GM11168 (cell line): Measurements from ENCODE around the gene NUTM2D.
"Not testable (repeated sequence)": the region's sequence is repeated elsewhere in the genome, so short reads cannot be mapped to it uniquely, and the experiment has no call there.

Experiments used
- in situ Hi-C: fragments of 300-500 bp; cut with MboI; formaldehyde crosslinking; loops from one replicate; pipeline ENCODE4 v1.12.0; 2022; ENCODE audit warnings: low sequenced_read_pairs; ENCODE audit not compliant: unreplicated experiment

Gene NUTM2D, protein sequence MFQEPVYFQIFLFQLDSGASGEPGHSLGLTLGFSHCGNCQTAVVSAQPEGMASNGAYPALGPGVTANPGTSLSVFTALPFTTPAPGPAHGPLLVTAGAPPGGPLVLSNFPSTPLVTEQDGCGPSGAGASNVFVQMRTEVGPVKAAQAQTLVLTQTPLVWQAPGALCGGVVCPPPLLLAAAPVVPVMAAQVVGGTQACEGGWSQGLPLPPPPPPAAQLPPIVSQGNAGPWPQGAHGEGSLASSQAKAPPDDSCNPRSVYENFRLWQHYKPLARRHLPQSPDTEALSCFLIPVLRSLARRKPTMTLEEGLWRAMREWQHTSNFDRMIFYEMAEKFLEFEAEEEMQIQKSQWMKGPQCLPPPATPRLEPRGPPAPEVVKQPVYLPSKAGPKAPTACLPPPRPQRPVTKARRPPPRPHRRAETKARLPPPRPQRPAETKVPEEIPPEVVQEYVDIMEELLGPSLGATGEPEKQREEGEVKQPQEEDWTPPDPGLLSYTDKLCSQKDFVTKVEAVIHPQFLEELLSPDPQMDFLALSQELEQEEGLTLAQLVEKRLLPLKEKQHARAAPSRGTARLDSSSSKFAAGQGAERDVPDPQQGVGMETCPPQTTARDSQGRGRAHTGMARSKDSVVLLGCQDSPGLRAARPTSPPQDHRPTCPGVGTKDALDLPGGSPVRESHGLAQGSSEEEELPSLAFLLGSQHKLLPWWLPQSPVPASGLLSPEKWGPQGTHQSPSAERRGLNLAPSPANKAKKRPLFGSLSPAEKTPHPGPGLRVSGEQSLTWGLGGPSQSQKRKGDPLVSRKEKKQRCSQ

DNA sequence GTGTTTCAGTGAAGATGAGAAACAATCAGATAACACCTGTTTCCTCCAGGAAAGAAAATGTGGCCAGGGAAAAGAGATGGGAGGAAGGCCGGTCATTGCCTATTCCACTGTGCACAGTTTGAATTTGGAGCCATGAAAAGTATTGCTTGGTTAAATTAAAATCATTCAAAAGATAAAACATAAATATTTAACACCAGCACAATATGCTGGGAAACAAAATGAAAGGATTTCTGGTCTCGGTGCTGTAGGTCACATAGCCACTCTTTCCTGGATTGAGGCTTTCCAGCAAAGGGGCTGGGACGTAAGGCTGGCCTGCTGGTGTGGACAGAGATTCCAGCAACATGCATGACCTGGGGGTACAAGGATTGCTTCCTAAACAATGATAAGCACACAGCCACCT, at the start of gene NUTM2D:
Gene NUTM2D, plus strand, starts transcription at position 301 of the 400 bp plus-strand sequence. CDS start 522 bp downstream, outside the sequence.
- in situ Hi-C loops, result not testable (repeated sequence)

DNA sequence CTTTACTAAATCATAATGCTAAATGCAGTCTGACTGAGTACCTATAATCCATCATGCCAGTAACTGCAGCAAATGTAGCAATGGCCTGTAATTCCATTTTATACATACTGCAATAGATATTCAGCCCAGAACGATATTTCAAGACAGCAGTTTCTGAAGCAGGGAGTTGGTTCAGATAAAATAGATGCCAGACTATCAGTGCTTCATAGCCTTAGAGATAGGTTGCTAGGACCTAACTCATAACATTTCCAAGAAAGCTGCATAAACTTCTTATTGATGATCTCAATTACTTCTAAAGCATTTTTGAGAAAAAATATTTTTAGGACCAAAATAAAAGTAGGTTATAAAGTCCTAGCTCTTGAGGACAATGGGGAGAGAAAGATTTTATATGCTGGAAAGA, 48.8 kb upstream of the NUTM2D start:
- in situ Hi-C loops, result not testable (repeated sequence)

DNA sequence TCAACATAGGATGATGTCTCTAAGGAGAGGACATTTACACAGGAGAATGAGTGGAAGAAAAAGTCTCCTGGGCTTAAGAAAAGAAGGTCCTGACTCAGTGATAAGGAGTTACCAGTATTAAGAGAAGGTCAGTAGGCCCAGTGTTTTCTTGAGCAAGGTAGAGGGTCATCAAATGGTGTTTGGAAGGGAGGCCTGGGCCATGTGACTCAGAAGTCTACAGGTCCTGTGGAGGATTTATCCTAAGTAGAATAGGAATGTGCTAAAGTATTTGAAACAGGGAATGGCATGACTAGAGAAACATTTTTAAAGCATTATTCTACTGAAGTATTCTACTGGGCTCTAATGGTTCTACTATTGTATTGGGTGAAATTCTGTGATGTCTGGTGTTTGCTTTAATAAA, 47.9 kb upstream of the NUTM2D start:
- in situ Hi-C loops, result not testable (repeated sequence)

- in situ Hi-C loops, result not testable (repeated sequence)
Observed at GRCh38 chr10:87311521-87311920, 46.0 kb upstream of the NUTM2D start.

DNA sequence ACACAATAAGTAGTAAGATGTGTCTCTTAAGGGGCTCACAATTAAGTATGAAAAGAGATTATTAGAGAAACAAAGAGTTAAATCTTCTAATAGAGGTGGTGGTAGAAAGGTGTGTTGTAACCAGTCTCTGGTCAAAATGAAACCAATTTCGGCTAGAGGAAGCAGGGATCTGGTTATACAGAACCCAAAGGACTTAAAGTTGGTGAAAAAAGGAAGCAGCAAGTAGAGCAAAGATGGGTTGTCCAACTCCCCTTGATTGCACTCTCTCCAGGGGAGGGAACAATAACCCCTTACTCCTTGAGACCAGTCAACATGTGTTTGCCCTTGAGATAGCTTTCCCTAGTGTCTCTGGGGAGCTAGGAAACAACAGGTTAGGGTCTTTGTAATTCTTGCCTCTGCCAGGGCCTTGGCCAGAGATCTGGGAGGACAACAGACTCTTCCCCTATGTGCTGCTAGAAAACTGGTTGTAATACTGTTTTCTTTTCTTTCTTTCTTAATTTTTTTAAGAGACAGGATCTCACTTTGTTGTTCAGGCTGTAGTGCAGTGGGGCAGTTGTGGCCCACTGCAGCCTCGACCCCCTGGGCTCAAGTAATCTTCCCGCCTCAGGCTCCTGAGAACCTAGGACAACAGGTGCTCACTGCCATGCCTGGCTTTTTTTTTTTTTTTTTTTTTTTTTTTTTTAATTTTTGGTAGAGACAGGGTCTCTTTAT, 43.7 kb upstream of the NUTM2D start:
- in situ Hi-C loops, result not testable (repeated sequence)

- in situ Hi-C loops, result not testable (repeated sequence)
Observed at GRCh38 chr10:87314360-87314973, 43.1 kb upstream of the NUTM2D start.

DNA sequence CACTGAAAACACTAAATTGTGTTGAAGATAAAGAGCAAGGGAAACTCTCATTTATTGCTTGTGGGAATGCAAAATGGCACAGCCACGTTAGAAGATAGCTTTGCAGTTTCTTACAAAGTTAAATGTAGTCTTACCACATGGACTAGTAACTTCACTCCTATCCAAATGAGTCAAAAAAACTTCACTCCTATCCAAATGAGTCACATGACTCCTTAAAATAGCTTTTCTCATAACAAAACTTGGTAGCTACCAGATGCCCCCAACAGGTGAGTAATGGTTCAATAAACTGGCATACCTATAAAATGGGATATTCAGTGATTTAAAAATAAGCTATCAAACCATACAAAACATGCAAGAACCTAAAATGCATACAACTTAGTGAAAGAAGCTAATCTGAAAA, 36.0 kb upstream of the NUTM2D start:
- in situ Hi-C loops, result not testable (repeated sequence)

DNA sequence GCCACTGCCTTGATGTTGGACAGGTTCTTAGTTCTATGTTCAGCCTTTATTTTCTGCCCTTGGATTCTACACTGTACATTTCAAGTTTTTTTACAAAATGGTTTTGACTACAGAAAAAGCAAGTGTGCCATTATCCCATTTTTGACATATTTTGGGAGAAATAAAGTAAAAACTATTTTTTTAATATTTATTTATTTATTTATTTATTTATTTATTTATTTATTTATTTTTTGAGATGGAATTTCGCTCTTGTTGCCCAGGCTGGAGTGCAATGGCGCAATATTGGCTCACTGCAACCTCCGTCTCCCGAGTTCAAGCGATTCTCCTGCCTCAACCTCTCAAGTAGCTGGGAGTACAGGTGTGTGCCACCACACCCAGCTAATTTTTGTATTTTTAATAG, 33.0 kb upstream of the NUTM2D start:
- in situ Hi-C loops, result not testable (repeated sequence)

- in situ Hi-C loops, result not testable (repeated sequence)
Observed at GRCh38 chr10:87327958-87328357, 29.6 kb upstream of the NUTM2D start.

GRCh38 chr10:87329131-87329530, 28.4 kb upstream of the NUTM2D start:
- in situ Hi-C loops, result not testable (repeated sequence)

GRCh38 chr10:87332687-87333086, 24.9 kb upstream of the NUTM2D start:
- in situ Hi-C loops, result not testable (repeated sequence)

GRCh38 chr10:87340411-87340810, 17.1 kb upstream of the NUTM2D start:
- in situ Hi-C loops, result not testable (repeated sequence)

- in situ Hi-C loops, result not testable (repeated sequence)
Observed at GRCh38 chr10:87341546-87342142, 15.9 kb upstream of the NUTM2D start.

DNA sequence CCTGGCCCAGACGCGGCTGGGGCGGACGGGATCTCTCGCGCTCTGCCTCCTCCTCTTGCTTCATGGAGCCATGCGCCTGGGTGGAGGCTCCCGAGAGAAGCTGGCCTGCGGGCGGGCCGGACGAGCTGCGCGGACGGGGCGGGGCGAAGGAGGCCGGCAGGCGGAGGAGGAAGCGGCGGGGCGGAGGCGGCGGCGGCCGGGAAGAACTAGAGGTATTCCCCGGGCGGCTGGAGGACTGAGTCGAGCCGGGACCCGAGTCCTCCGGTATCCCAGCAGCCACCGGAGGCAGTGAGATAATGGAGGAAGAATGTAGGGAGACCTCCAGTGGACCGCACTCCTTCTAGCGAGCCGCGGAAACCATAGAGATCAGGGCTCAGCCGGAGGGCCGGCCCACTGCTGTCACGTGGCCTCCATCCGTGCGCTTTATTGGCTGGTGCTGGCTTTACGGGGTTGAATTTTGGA, 15.3 kb upstream of the NUTM2D start:
- in situ Hi-C loops, result not testable (repeated sequence)

DNA sequence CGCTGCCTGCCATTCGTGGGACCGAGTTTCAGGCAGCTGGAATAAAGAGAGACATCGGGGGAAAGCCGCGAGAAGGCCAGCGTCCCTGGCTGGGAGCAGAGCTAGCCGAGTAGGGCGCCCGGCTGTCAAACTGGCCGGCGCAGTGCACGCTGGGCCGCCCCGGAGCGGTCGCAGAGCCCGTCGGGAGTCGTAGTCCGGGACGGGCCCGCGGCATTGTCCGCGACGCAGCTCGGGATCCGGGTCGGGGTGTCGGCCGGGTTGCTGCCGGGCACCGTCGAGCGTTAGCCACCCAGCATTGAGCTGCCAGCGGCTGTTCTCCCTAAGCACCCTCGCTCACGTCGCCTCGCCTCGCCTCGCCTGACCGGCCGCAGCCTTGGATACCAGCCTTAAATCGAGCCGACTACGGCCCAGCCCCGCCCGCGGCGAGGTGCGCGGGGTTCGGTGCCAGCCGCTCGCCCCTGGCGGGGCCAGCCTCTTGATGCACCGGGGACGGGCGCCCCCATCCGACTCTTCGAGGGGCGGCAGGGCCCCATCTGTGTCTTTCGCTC, 14.8 kb upstream of the NUTM2D start:
- in situ Hi-C loops, result not testable (repeated sequence)

DNA sequence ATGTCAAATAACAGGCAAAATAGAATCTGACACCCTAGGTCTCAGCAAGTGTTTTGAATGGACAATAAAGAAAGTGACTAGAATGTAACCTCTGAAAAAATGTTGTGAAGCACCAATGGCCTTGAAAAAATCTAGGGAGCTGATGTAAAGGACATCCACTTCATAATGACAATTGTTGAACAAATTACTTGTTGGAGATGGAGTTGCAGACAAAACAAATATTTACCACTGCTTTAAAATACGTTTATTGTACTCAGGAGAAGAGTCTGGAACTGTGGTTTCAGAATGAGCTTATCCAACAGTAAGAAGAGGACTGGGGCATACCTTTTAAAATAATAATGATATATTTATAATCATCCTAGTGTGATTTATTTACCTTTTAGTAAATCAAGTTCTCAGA, 11.8 kb upstream of the NUTM2D start:
- in situ Hi-C loops, result not testable (repeated sequence)

- in situ Hi-C loops, result not testable (repeated sequence)
Observed at GRCh38 chr10:87350161-87350560, 7.4 kb upstream of the NUTM2D start.

- in situ Hi-C loops, result not testable (repeated sequence)
Observed at GRCh38 chr10:87352825-87353224, 4.7 kb upstream of the NUTM2D start.

DNA sequence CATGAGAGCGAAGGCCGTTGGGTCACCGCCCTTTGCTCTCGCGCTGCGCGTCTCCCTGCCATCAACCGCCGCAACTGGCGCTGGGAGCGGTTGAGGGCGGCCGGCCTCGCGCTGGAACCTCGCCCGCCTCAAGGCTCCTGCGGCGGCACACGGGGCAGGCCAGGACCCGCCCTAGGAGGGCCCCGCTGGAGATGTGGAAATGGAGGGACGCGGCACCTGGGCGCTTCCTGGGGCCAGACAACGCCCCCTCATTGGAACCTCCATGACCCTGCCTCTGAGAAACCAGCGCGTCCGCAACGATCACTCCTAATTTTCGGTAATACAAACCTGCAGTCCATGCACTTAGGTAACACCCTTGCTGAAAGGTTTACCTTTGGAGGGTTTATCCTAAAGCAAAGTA, 2.4 kb upstream of the NUTM2D start:
- in situ Hi-C loops, result not testable (repeated sequence)
